SH-SY5Y (cell line): ENCODE measurements around the gene IL17D.

Source experiments
- GATA2 ChIP-seq: IDR thresholded peaks from 2 replicates; pipeline ENCODE4 v1.6.1; 2011; ENCODE audit warnings: mild to moderate bottlenecking, low read depth, low read length
- GATA3 ChIP-seq: IDR thresholded peaks from 2 replicates; pipeline ENCODE4 v1.6.1; 2011; ENCODE audit warnings: low read depth, mild to moderate bottlenecking, low read length, moderate library complexity

GRCh38 chr13:20691616-20692015 is 11.9 kb upstream of the IL17D start:
- TF ChIP-seq GATA2 (no peak), GATA3 (no peak)
